ENCODE measurements around the gene ASAH2. TPM values are rescaled to one million over a fixed set of nuclear protein-coding genes. Genes with fewer than 3 reads are reported as not detected.

The ASAH2 gene
- total and polyA plus RNA-seq, 2 of the 13 experiments (the other 11 are each of a cell fraction or from before 2014, with no cell fraction given): 16.0 to 17.9 TPM

- no peak for ATAC-seq
- Histone ChIP-seq H3K9ac (ENCODE audit: insufficient read depth, low read depth, low read length) (no peak overlapping the region), H3K4me3 (replicated peaks in 1 of 3; ENCODE audit: insufficient read depth in 1 of 3, low read depth in 2 of 3, low read length in 3 of 3) (no peak overlapping the region), H4K20me1 (ENCODE audit: insufficient read depth, low read length) (no peaks in the 10 kb centered on the region), H2AFZ (ENCODE audit: low read length) (no peak overlapping the region), H3K79me2 (ENCODE audit: insufficient read depth, low read length) (no peaks in the 10 kb centered on the region), H3K27ac (ENCODE audit: extremely low read length, insufficient read depth, low read length) (no peak overlapping the region), H3K27me3 (ENCODE audit: control insufficient read depth in 1 of 2, insufficient read depth in 2 of 2, low read length in 2 of 2) (no peaks in the 10 kb centered on the region), H3K4me1 (ENCODE audit: insufficient read depth, low read length) (peaks cover 72% of the 10 kb centered on the region), H3K4me2 (ENCODE audit: low read depth, low read length) (no peak overlapping the region), H3K36me3 (replicated peaks in 1 of 2; ENCODE audit: control insufficient read depth in 1 of 2, insufficient read depth in 2 of 2, low read length in 2 of 2) (no peaks in the 10 kb centered on the region), H3K9me3 (ENCODE audit: low read length) (no peaks in the 10 kb centered on the region)
- DNase-seq (ENCODE audit: low spot score): no peak
- intact Hi-C loops (cut with micrococcal nuclease; ENCODE audit: unreplicated experiment): no loop called here
- no peak for FAIRE-seq
- CTCF ChIA-PET (ENCODE audit: low intra/inter-chr PET ratio, low total read pairs): no interaction called here
- no TSS peak for BruUV-seq (replicated peaks)
- POLR2A ChIA-PET: no interaction called here
- TF ChIP-seq GTF2F1 (IDR thresholded peaks at IDR 0.05; ENCODE audit: low read length) (no peak), ZNF800 (CRISPR knock-in tag; IDR thresholded peaks at IDR 0.05) (no peak), LCORL (IDR thresholded peaks at IDR 0.05) (no peak), LCORL (CRISPR knock-in tag; IDR thresholded peaks at IDR 0.05) (no peak), RBFOX2 (IDR thresholded peaks at IDR 0.05; ENCODE audit: low read depth, low read length) (no peak), ZNF770 (CRISPR knock-in tag; IDR thresholded peaks at IDR 0.05) (no peak)
- in situ Hi-C loops (cut with HindIII; ENCODE audit: extremely low pct_ligation_motif_present, low pct_unique_long_range_greater_than_20kb): no loop called here
These were observed 19.6 kb downstream of the ASAH2 start for GRCh38 chr10:50231515-50232260.

Measured in HepG2 (cell line).